H1 (cell line): ENCODE measurements around the gene GNAI2.

Source experiments
- FOSL1 ChIP-seq: IDR thresholded peaks from 2 replicates; pipeline ENCODE4 v1.6.1; 2011; ENCODE audit warnings: mild to moderate bottlenecking, low read depth, low read length, moderate library complexity; ENCODE audit not compliant: insufficient read depth
- GABPA ChIP-seq: IDR thresholded peaks from 2 replicates; pipeline ENCODE4 v1.6.1; 2011; ENCODE audit warnings: mild to moderate bottlenecking, low read length, moderate library complexity, borderline replicate concordance; ENCODE audit not compliant: insufficient read depth
- POLR2AphosphoS5 ChIP-seq: IDR thresholded peaks from 2 replicates; pipeline ENCODE4 v1.6.1; 2011; ENCODE audit warnings: low read depth, low read length
- RAD21 ChIP-seq, 2 experiments: IDR thresholded peaks in 1 of 2; conservative IDR thresholded peaks in 1 of 2; 2 replicates each; pipeline ENCODE4 v1.6.1; 2011; ENCODE audit warnings: low read depth in 2 of 2, low read length in 2 of 2, improper control_type of control experiment in 1 of 2, inconsistent platforms in 1 of 2, mild to moderate bottlenecking in 1 of 2, moderate library complexity in 1 of 2
- TF ChIP-seq, protein P1 (sequence below), 3 experiments: IDR thresholded peaks; 1 replicate in 2 of 3; 2 replicates in 1 of 3; pipeline versions ENCODE4 v1.5.1 to v1.6.1; 2011; ENCODE audit warnings: low read length in 3 of 3, mild to moderate bottlenecking in 3 of 3, inconsistent platforms in 2 of 3, low read depth in 1 of 3, moderate library complexity in 1 of 3; ENCODE audit not compliant: insufficient read depth in 1 of 3; ENCODE audit errors: control extremely low read depth in 1 of 3

DNA sequence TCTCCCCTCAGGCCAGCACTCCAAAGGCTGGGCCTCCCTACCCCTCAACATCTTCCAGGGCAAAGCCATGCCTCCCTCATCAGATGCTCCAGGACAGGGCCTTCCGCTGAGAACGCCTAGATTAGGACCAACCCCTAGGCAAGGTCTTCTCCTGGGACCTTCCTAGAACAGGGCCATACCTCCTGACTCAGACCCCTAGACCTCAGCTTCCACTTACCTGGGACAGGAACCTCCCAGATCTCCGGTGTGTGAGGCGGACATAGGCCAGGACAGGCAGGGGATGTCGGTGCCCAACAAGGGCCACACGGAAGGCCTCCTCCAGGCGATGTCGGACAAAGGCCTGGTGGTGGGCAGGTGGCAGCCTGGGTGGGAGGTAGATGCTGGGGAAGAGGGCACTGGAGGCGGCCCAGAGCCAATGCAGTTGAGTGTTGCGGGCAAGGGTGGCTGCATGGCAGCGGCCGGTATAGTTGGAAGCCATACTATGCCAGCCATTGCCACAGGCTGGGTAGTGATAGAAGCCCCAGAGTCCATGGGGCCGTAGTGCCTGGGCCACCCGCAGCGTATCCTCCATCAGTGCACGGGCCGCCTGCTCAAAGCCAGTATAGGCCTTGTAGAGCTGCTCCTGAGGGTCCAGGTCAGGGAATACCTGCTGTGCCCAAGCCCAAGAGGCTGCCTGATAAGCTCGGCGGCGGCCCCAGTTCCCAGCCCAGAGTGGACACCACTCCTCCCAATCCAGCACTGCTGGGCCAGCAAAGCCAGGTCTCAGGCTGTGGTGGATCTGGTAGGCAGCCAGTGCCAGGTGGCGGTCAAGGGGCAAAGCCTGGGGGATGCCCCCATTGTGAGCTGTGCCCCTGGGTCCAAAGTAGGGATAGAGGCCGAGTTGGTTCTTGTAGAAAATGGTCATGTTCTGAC, 58.7 kb downstream of the GNAI2 start:
- TF ChIP-seq RAD21 (IDR thresholded peaks at IDR 0.05 in 1 of 2, conservative IDR thresholded peaks at IDR 0.05 in 1 of 2; ENCODE audit: low read depth in 2 of 2, low read length in 2 of 2) (no peak), GABPA (no peak), POLR2AphosphoS5 (no peak), FOSL1 (no peak)
- TF ChIP-seq, protein P1, sequence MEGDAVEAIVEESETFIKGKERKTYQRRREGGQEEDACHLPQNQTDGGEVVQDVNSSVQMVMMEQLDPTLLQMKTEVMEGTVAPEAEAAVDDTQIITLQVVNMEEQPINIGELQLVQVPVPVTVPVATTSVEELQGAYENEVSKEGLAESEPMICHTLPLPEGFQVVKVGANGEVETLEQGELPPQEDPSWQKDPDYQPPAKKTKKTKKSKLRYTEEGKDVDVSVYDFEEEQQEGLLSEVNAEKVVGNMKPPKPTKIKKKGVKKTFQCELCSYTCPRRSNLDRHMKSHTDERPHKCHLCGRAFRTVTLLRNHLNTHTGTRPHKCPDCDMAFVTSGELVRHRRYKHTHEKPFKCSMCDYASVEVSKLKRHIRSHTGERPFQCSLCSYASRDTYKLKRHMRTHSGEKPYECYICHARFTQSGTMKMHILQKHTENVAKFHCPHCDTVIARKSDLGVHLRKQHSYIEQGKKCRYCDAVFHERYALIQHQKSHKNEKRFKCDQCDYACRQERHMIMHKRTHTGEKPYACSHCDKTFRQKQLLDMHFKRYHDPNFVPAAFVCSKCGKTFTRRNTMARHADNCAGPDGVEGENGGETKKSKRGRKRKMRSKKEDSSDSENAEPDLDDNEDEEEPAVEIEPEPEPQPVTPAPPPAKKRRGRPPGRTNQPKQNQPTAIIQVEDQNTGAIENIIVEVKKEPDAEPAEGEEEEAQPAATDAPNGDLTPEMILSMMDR (IDR thresholded peaks at IDR 0.05; ENCODE audit: control extremely low read depth in 1 of 3, insufficient read depth in 1 of 3, low read depth in 1 of 3, low read length in 3 of 3), result no peak
